IMR-90 (cell line): ENCODE measurements around the gene IQGAP2. TPM values are rescaled to one million over a fixed set of nuclear protein-coding genes. Genes with fewer than 3 reads are reported as not detected.

Source experiments
- ATAC-seq: fragments of 200-7000 bp; cut with Tn5 transposase; 2 replicates; pipeline ENCODE4 v1.9.1; 2020; ENCODE audit warnings: low read depth, mild to moderate bottlenecking, moderate library complexity
- BruUV-seq: library from RNA; stranded (reverse); fragments of 400-500 nt; replicated peaks from 2 replicates; lab custom pipeline; 2021; lab: Mats Ljungman, UMichigan
- CTCF ChIA-PET: fragments of 300-600 bp; formaldehyde crosslinking; extraction: SDS; loops from one replicate; lab custom pipeline; 2021; ENCODE audit warnings: antibody characterized with exemption; lab: Yijun Ruan, JAX
- POLR2A ChIA-PET: fragments of 300-600 bp; sonication (Branson Sonifier 250); formaldehyde crosslinking; loops from one replicate; lab custom pipeline; 2022; ENCODE audit warnings: antibody characterized with exemption; ENCODE audit not compliant: unreplicated experiment; lab: Charles Lee
- DNase-seq: peaks from one replicate; pipeline ENCODE4 v3.0.0; 2013
- H2AFZ ChIP-seq: replicated peaks from 2 replicates; pipeline ENCODE3; 2013; ENCODE audit warnings: low read length, mild to moderate bottlenecking; ENCODE audit not compliant: poor library complexity
- H2AK5ac ChIP-seq: 2 replicates; pipeline ENCODE4 v1.6.1; 2013; ENCODE audit warnings: low read depth, low read length, inconsistent platforms
- H2AK9ac ChIP-seq: replicated peaks from 2 replicates; pipeline ENCODE3; 2013; ENCODE audit warnings: mild to moderate bottlenecking, low read depth, low read length, moderate library complexity; ENCODE audit not compliant: poor library complexity
- H2BK120ac ChIP-seq: 2 replicates; pipeline ENCODE4 v1.6.1; 2013; ENCODE audit warnings: low read depth, low read length, inconsistent platforms
- H2BK15ac ChIP-seq: 3 replicates; pipeline ENCODE4 v1.6.1; 2013; ENCODE audit warnings: low read depth, low read length, inconsistent platforms
- H2BK20ac ChIP-seq: 2 replicates; pipeline ENCODE4 v1.6.1; 2013; ENCODE audit warnings: low read depth, mild to moderate bottlenecking, inconsistent platforms, low read length, moderate library complexity
- H2BK5ac ChIP-seq: 2 replicates; pipeline ENCODE4 v1.6.1; 2013; ENCODE audit warnings: mild to moderate bottlenecking, low read depth, low read length, inconsistent platforms; ENCODE audit not compliant: poor library complexity, severe bottlenecking
- H3K14ac ChIP-seq: replicated peaks from 2 replicates; pipeline ENCODE4 v1.6.1; 2013; ENCODE audit warnings: low read depth, low read length, inconsistent platforms
- H3K18ac ChIP-seq: 2 replicates; pipeline ENCODE4 v1.6.1; 2013; ENCODE audit warnings: low read depth, low read length, control low read depth
- H3K23ac ChIP-seq: 2 replicates; pipeline ENCODE4 v1.6.1; 2013; ENCODE audit warnings: low read depth, low read length, inconsistent platforms
- H3K27ac ChIP-seq: 2 replicates; pipeline ENCODE4 v1.5.1; 2013; ENCODE audit warnings: mild to moderate bottlenecking, control low read depth, low read length; ENCODE audit not compliant: insufficient read depth
- H3K27me3 ChIP-seq: 2 replicates; pipeline ENCODE4 v1.6.1; 2013; ENCODE audit warnings: low read length; ENCODE audit not compliant: control insufficient read depth, insufficient read depth
- H3K36me3 ChIP-seq: 2 replicates; pipeline ENCODE4 v1.6.1; 2013; ENCODE audit warnings: low read length, mixed read lengths; ENCODE audit not compliant: control insufficient read depth, insufficient read depth
- H3K4ac ChIP-seq: 2 replicates; pipeline ENCODE4 v1.6.1; 2013; ENCODE audit warnings: low read depth, low read length, inconsistent platforms
- H3K4me1 ChIP-seq: 2 replicates; pipeline ENCODE4 v1.6.1; 2013; ENCODE audit warnings: low read length, mixed read lengths; ENCODE audit not compliant: control insufficient read depth, insufficient read depth
- H3K4me2 ChIP-seq: 2 replicates; pipeline ENCODE4 v1.6.1; 2013; ENCODE audit warnings: low read depth, mild to moderate bottlenecking, control low read depth, low read length, moderate library complexity
- H3K4me3 ChIP-seq: 2 replicates; pipeline ENCODE4 v1.5.1; 2013; ENCODE audit warnings: low read depth, mild to moderate bottlenecking, control low read depth, low read length, moderate library complexity; ENCODE audit not compliant: insufficient read depth
- H3K56ac ChIP-seq: 2 replicates; pipeline ENCODE4 v1.6.1; 2013; ENCODE audit warnings: low read length, inconsistent platforms; ENCODE audit not compliant: insufficient read depth; ENCODE audit errors: extremely low read depth
- H3K79me1 ChIP-seq, 2 experiments: 2 replicates each; pipeline ENCODE4 v1.6.1; 2013; ENCODE audit warnings: low read length in 2 of 2, inconsistent platforms in 1 of 2, low read depth in 1 of 2
- H3K9ac ChIP-seq: 2 replicates; pipeline ENCODE4 v1.6.1; 2013; ENCODE audit warnings: low read depth, low read length, control low read depth
- H3K9me1 ChIP-seq: 2 replicates; pipeline ENCODE4 v1.6.1; 2013; ENCODE audit warnings: low read length, inconsistent platforms; ENCODE audit not compliant: insufficient read depth
- H3K9me3 ChIP-seq: 2 replicates; pipeline ENCODE4 v1.6.1; 2013; ENCODE audit warnings: low read length; ENCODE audit not compliant: control insufficient read depth, insufficient read depth
- H4K20me1 ChIP-seq: 2 replicates; pipeline ENCODE4 v1.6.1; 2013; ENCODE audit warnings: low read length, inconsistent platforms; ENCODE audit not compliant: insufficient read depth
- H4K5ac ChIP-seq: 2 replicates; pipeline ENCODE4 v1.6.1; 2013; ENCODE audit warnings: mild to moderate bottlenecking, low read depth, low read length, control low read depth
- H4K8ac ChIP-seq, 2 experiments: 2 replicates each; pipeline ENCODE4 v1.6.1; 2013; ENCODE audit warnings: low read depth in 2 of 2, low read length in 2 of 2, control low read depth in 1 of 2, inconsistent platforms in 1 of 2
- H4K91ac ChIP-seq: 2 replicates; pipeline ENCODE4 v1.6.1; 2013; ENCODE audit warnings: low read depth, low read length, inconsistent platforms; ENCODE audit not compliant: insufficient read depth
- CHD1 ChIP-seq: IDR thresholded peaks from 2 replicates; pipeline ENCODE4 v1.6.1; 2012; ENCODE audit warnings: low read depth, low read length, improper control_type of control experiment
- RAD21 ChIP-seq: IDR thresholded peaks from 2 replicates; pipeline ENCODE4 v1.6.1; 2012; ENCODE audit warnings: low read length, improper control_type of control experiment
- RCOR1 ChIP-seq: IDR thresholded peaks from 2 replicates; pipeline ENCODE4 v1.6.1; 2012; ENCODE audit warnings: mild to moderate bottlenecking, low read length, improper control_type of control experiment; ENCODE audit not compliant: insufficient replicate concordance
- WGBS, 2 experiments: methylation state at CpG; one replicate each; pipeline versions ENCODE4 v1.1.5 to v1.1.7; 2013; ENCODE audit warnings: missing lambda C conversion rate in 2 of 2; ENCODE audit not compliant: insufficient read length in 1 of 2; ENCODE audit errors: extremely low coverage in 2 of 2; 5-methylcytosine and 5-hydroxymethylcytosine counted together
- dilution Hi-C: fragments of 300-500 bp; cut with HindIII; formaldehyde crosslinking; loops from one replicate; pipeline ENCODE4 v1.14.3; 2018; ENCODE audit warnings: low sequenced_read_pairs; ENCODE audit not compliant: unreplicated experiment
- in situ Hi-C: fragments of 300-500 bp; cut with MboI; formaldehyde crosslinking; loops from 3 replicates; pipeline ENCODE4 v1.14.3; 2019; ENCODE audit warnings: low sequenced_read_pairs, inconsistent platforms, mixed read lengths
- intact Hi-C: fragments of 100-400 bp; cut with micrococcal nuclease; formaldehyde crosslinking; loops from 2 replicates; pipeline ENCODE4 v1.10.0; 2022
- polyA plus RNA-seq, 3 experiments: library from polyadenylated mRNA; depleted of rRNA; stranded (reverse); fragments of >200 nt; gene quantifications; 2 replicates each; pipeline ENCODE4 v1.2.3, GENCODE V29; 2012; ENCODE audit warnings: low replicate concordance in 1 of 3
- total RNA-seq: library from RNA; depleted of rRNA; stranded (reverse); fragments of >200 nt; gene quantifications from 2 replicates; pipeline ENCODE4 v1.2.3, GENCODE V29; 2012
- TF ChIP-seq, protein P1 (sequence below): fragments of 150-350 bp; IDR thresholded peaks from 2 replicates; pipeline ENCODE4 v1.6.1; 2016; ENCODE audit warnings: low read depth, mild to moderate bottlenecking, low read length, moderate library complexity, borderline replicate concordance

IQGAP2 gene
- total and polyA plus RNA-seq, 2 of the 4 experiments (the other 2 are of a cell fraction) = 0.21 to 0.36 TPM

DNA sequence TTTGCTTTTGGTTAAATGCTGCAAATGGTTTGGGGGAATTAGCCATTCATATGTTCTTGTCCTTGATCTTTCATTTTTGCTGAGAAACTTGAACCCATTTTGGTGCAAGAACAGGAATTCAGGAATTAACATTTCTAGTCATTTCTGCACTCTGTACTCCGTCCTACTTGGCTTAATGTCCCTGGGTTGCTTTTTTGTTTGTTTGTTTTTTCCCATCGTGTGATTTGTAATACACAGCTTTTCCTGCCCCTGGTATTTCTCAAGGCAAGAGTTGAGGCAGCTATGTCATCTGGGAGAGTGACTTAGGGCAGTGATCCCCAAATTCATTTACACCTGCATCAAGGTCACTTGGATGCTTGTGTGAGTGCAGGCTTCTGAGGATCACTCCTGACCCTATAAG, 71.3 kb downstream of the IQGAP2 start:
- ChIA-PET CTCF (no interaction called here), POLR2A (no interaction called here)
- Histone ChIP-seq H3K4ac (no peak overlapping the region), H3K79me1 (no peaks in the 10 kb centered on the region), H2BK5ac (no peak overlapping the region), H3K27ac (no peak overlapping the region), H4K8ac (no peak overlapping the region), H4K5ac (no peak overlapping the region), H3K56ac (no peak overlapping the region), H3K9ac (no peak overlapping the region), H2AFZ (no peak overlapping the region), H2BK20ac (no peak overlapping the region), H3K27me3 (no peaks in the 10 kb centered on the region; the same call in 1 of the 2 replicates), H2BK15ac (no peak overlapping the region), H3K14ac (no peak overlapping the region), H3K9me1 (no peaks in the 10 kb centered on the region), H3K23ac (no peak overlapping the region), H3K4me1 (no peaks in the 10 kb centered on the region), H2AK5ac (no peak overlapping the region), H4K91ac (no peak overlapping the region), H3K4me2 (no peak overlapping the region), H3K36me3 (no peaks in the 10 kb centered on the region), H4K20me1 (no peaks in the 10 kb centered on the region), H2BK120ac (no peak overlapping the region), H3K9me3 (no peaks in the 10 kb centered on the region), H3K4me3 (no peak overlapping the region), H2AK9ac (no peak overlapping the region), H3K18ac (no peak overlapping the region)
- dilution Hi-C loops (no loop called here), in situ Hi-C loops (no loop called here), intact Hi-C loops (loop anchor here (5.0 kb wide), 1 partner anchor 693 kb away; no protein-coding TSS in a partner anchor)
- no peak for ATAC-seq
- DNase-seq = no peak
- TF ChIP-seq, protein P1, sequence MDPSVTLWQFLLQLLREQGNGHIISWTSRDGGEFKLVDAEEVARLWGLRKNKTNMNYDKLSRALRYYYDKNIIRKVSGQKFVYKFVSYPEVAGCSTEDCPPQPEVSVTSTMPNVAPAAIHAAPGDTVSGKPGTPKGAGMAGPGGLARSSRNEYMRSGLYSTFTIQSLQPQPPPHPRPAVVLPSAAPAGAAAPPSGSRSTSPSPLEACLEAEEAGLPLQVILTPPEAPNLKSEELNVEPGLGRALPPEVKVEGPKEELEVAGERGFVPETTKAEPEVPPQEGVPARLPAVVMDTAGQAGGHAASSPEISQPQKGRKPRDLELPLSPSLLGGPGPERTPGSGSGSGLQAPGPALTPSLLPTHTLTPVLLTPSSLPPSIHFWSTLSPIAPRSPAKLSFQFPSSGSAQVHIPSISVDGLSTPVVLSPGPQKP = no peak
- TF ChIP-seq RCOR1 = no peak
- no peak for TF ChIP-seq CHD1
- TF ChIP-seq RAD21 = no peak
- no CpG with 5 or more reads among the region's 2 CpGs for WGBS, 2 experiments
- no TSS peak for BruUV-seq
